DMS53 (cell line): ENCODE data around the gene HDAC10.

Experiments
- DNase-seq: peaks from one replicate; lab custom pipeline; 2025; lab: John Stamatoyannopoulos, UW

Gene HDAC10

GRCh38 chr22:50200461-50201190 is 50.4 kb downstream of the HDAC10 start, which contains the start of gene SELENOO:
Gene SELENOO, plus strand, starts transcription at chr22:50201011. Its CDS starts 26 bp downstream, at chr22:50201037.
- DNase-seq = peak; percentile 91

- peak; percentile 48 for DNase-seq
These were observed 51.1 kb downstream of the HDAC10 start for GRCh38 chr22:50199829-50200460.

- DNase-seq = no peak
These were observed 51.8 kb downstream of the HDAC10 start for GRCh38 chr22:50199251-50199721.

GRCh38 chr22:50198624-50199017 is 52.4 kb downstream of the HDAC10 start:
- no peak for DNase-seq

GRCh38 chr22:50197856-50198623 is 53.0 kb downstream of the HDAC10 start:
- DNase-seq = no peak

- no peak for DNase-seq
These were observed 53.9 kb downstream of the HDAC10 start for GRCh38 chr22:50197000-50197800.

- no peak for DNase-seq
These were observed 54.8 kb downstream of the HDAC10 start for GRCh38 chr22:50196256-50196655.
